ENCODE results near the gene PLEKHA4.

DNA sequence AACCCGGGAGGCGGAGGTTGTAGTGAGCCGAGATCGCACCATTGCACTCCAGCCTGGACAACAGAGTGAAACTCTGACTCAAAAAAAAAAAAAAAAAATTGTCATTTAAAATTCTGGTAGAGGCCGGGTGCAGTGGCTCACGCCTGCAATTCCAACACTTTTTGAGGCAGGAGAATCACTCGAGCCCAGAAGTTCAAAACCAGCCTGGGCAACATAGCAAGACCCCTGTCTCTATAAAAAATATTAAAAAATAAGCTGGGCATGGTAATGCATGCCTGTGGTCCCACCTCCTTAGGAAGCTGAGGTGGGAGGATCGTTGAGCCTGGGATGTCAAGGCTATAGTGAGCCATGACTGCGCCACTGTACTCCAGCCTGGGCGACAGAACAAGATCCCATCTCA, 37.9 kb upstream of the PLEKHA4 start:
- TF ChIP-seq POLR2AphosphoS5 (IDR thresholded peaks at IDR 0.05; ENCODE audit: borderline replicate concordance, low read depth, low read length) (no peak), EZH2 (IDR thresholded peaks at IDR 0.05) (no peak), FOXP2 (optimal IDR thresholded peaks at IDR 0.05; ENCODE audit: control extremely low read depth, extremely low read length, insufficient read depth) (no peak)
